GM21528 (cell line): ENCODE results near the gene ABHD6.
"Not testable (repeated sequence)": the region's sequence is repeated elsewhere in the genome, so short reads cannot be mapped to it uniquely, and the experiment has no call there.

Experiments
- ATAC-seq: cut with Tn5 transposase; IDR thresholded peaks from one replicate; pipeline ENCODE4 v1.9.1; 2021; ENCODE audit warnings: mild to moderate bottlenecking, moderate library complexity; ENCODE audit not compliant: unreplicated experiment, low FRiP score

The ABHD6 gene

GRCh38 chr3:58241306-58242044 lies 3.9 kb downstream of the ABHD6 start:
- ATAC-seq: no peak

GRCh38 chr3:58242340-58242739 lies 4.7 kb downstream of the ABHD6 start:
- no peak for ATAC-seq

GRCh38 chr3:58242860-58243259 lies 5.3 kb downstream of the ABHD6 start:
- not testable (repeated sequence) for ATAC-seq

GRCh38 chr3:58243976-58244585 lies 6.5 kb downstream of the ABHD6 start:
- no peak for ATAC-seq

GRCh38 chr3:58246148-58247047 lies 8.8 kb downstream of the ABHD6 start:
- ATAC-seq: no peak

GRCh38 chr3:58249358-58250092 lies 11.9 kb downstream of the ABHD6 start:
- no peak for ATAC-seq

GRCh38 chr3:58250093-58250707 lies 12.6 kb downstream of the ABHD6 start:
- ATAC-seq: no peak

GRCh38 chr3:58251631-58252035 lies 14.0 kb downstream of the ABHD6 start:
- no peak for ATAC-seq

GRCh38 chr3:58254144-58254543 lies 16.6 kb downstream of the ABHD6 start:
- ATAC-seq: no peak

- no peak for ATAC-seq
Measured at GRCh38 chr3:58256061-58256460, 18.5 kb downstream of the ABHD6 start.

- ATAC-seq: no peak
Measured at GRCh38 chr3:58256511-58256910, 18.9 kb downstream of the ABHD6 start.

GRCh38 chr3:58258392-58259055 lies 20.9 kb downstream of the ABHD6 start:
- ATAC-seq: no peak

GRCh38 chr3:58260261-58260731 lies 22.7 kb downstream of the ABHD6 start:
- ATAC-seq: no peak

GRCh38 chr3:58260733-58261132 lies 23.1 kb downstream of the ABHD6 start:
- ATAC-seq: no peak

GRCh38 chr3:58261954-58262666 lies 24.5 kb downstream of the ABHD6 start:
- ATAC-seq: no peak

- ATAC-seq: no peak
Measured at GRCh38 chr3:58266577-58266976, 29.0 kb downstream of the ABHD6 start.

- not testable (repeated sequence) for ATAC-seq
Measured at GRCh38 chr3:58267543-58267942, 30.0 kb downstream of the ABHD6 start.

GRCh38 chr3:58269356-58269755 lies 31.8 kb downstream of the ABHD6 start:
- ATAC-seq: no peak

GRCh38 chr3:58270485-58270884 lies 32.9 kb downstream of the ABHD6 start:
- no peak for ATAC-seq
